Neutrophil (primary cell): Measurements from ENCODE around the gene UBE2J2.

ENCODE experiments used
- H3K27ac ChIP-seq: fragments of 200-600 bp; sonication (generic); 2 replicates; pipeline ENCODE4 v1.5.1; 2016; ENCODE audit warnings: mild to moderate bottlenecking, moderate library complexity
- H3K27me3 ChIP-seq: fragments of 200-600 bp; sonication (generic); 2 replicates; pipeline ENCODE4 v1.6.0; 2016; ENCODE audit warnings: mild to moderate bottlenecking
- H3K36me3 ChIP-seq: fragments of 200-600 bp; sonication (generic); 2 replicates; pipeline ENCODE4 v1.5.1; 2017
- H3K4me1 ChIP-seq, 2 experiments: fragments of 200-600 bp in 1 of 2; sonication (generic) in 1 of 2; 1 replicate in 1 of 2; 2 replicates in 1 of 2; pipeline versions ENCODE4 v1.5.1 to v1.6.1; 2013 to 2016; ENCODE audit warnings: low read depth in 1 of 2, low read length in 1 of 2, mild to moderate bottlenecking in 1 of 2, moderate library complexity in 1 of 2; ENCODE audit not compliant: control insufficient read depth in 1 of 2, insufficient read depth in 1 of 2
- H3K4me3 ChIP-seq, 2 experiments: fragments of 200-600 bp in 1 of 2; sonication (generic) in 1 of 2; 1 replicate in 1 of 2; 2 replicates in 1 of 2; pipeline ENCODE4 v1.5.1; 2013 to 2016; ENCODE audit warnings: low read depth in 1 of 2, low read length in 1 of 2, mild to moderate bottlenecking in 1 of 2, moderate library complexity in 1 of 2
- H3K9me3 ChIP-seq: fragments of 200-600 bp; sonication (generic); 2 replicates; pipeline ENCODE4 v1.5.1; 2016
- CTCF ChIP-seq: fragments of 200-600 bp; sonication (generic); IDR thresholded peaks from 2 replicates; pipeline ENCODE4 v1.5.1; 2016; ENCODE audit warnings: antibody characterized with exemption

UBE2J2 gene

GRCh38 chr1:1217621-1218523, 55.8 kb downstream of the UBE2J2 start:
- H3K27me3 ChIP-seq = peaks cover 26% of the 10 kb centered on the region
- no peak for TF ChIP-seq CTCF
- H3K9me3 ChIP-seq = no peaks in the 10 kb centered on the region
- H3K4me3 ChIP-seq = no peak overlapping the region
- peaks cover 78% of the 10 kb centered on the region for H3K36me3 ChIP-seq
- H3K4me1 ChIP-seq = peaks cover 0 to 6% of the 10 kb centered on the region in 2 experiments
- H3K27ac ChIP-seq = no peak overlapping the region

GRCh38 chr1:1216770-1217620, 56.7 kb downstream of the UBE2J2 start:
- no peak overlapping the region for H3K27ac ChIP-seq
- H3K36me3 ChIP-seq = peaks cover 69% of the 10 kb centered on the region
- peaks cover 0 to 11% of the 10 kb centered on the region in 2 experiments for H3K4me1 ChIP-seq
- no peak overlapping the region for H3K4me3 ChIP-seq
- no peaks in the 10 kb centered on the region for H3K9me3 ChIP-seq
- peaks cover 35% of the 10 kb centered on the region for H3K27me3 ChIP-seq
- TF ChIP-seq CTCF = no peak

GRCh38 chr1:1215881-1216605, 57.6 kb downstream of the UBE2J2 start:
- Histone ChIP-seq H3K27me3 (peaks cover 43% of the 10 kb centered on the region), H3K27ac (no peak overlapping the region), H3K4me1 (peaks cover 0 to 11% of the 10 kb centered on the region in 2 experiments), H3K9me3 (no peaks in the 10 kb centered on the region), H3K4me3 (no peak overlapping the region), H3K36me3 (peaks cover 60% of the 10 kb centered on the region)
- no peak for TF ChIP-seq CTCF

- TF ChIP-seq CTCF = no peak
- Histone ChIP-seq H3K9me3 (no peaks in the 10 kb centered on the region), H3K27me3 (peaks cover 52% of the 10 kb centered on the region), H3K4me3 (no peak overlapping the region), H3K27ac (no peak overlapping the region), H3K4me1 (peaks cover 0 to 11% of the 10 kb centered on the region in 2 experiments), H3K36me3 (peaks cover 51% of the 10 kb centered on the region)
Observed at GRCh38 chr1:1215080-1215676, 58.5 kb downstream of the UBE2J2 start.
